Transverse colon (tissue), 3 donors: ENCODE measurements around the gene RAVER1.

Experiments used
- CTCF ChIP-seq, 5 experiments: fragments of 200-600 bp in 3 of 5; fragments of 450-650 bp in 2 of 5; sonication (generic) in 3 of 5; IDR thresholded peaks; 1 replicate in 2 of 5; 2 replicates in 3 of 5; pipeline ENCODE4 v1.5.1; 2016 to 2017; ENCODE audit warnings: antibody characterized with exemption in 5 of 5, inconsistent platforms in 3 of 5, mild to moderate bottlenecking in 2 of 5, moderate library complexity in 1 of 5
- EP300 ChIP-seq: sonication (generic); formaldehyde crosslinking; IDR thresholded peaks from one replicate; pipeline ENCODE4 v1.6.1; 2017; ENCODE audit warnings: antibody characterized with exemption, low read depth
- POLR2A ChIP-seq: fragments of 450-650 bp; IDR thresholded peaks from one replicate; pipeline ENCODE4 v1.6.1; 2016; ENCODE audit warnings: antibody characterized with exemption, mild to moderate bottlenecking, moderate library complexity

DNA sequence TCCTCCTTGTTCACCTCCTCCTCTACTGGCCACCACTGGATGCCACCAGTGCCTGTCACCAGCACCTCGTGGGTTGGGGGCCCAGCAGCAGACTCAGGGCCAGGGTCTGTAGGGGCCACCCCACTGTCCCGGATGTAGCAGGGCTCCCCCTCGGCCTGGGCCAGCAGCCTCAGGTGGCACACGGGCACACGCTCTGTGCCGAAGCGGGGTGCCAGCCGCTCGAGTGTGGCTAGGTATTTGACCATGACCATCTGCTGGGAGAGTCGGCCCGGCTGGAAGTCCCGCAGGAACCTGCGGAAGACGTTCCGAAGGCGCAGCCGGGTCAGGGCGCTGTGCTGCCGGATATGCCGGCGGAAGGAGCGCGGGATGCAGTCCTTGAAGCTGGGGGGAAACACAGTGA lies 32.2 kb upstream of the RAVER1 start:
- TF ChIP-seq CTCF (IDR thresholded peaks at IDR 0.05) (no peak), POLR2A (no peak), EP300 (no peak)
